ENCODE results near the gene MIDN. TPM values are rescaled to one million over a fixed set of nuclear protein-coding genes. Genes with fewer than 3 reads are reported as not detected.
"Not testable (repeated sequence)": the region's sequence is repeated elsewhere in the genome, so short reads cannot be mapped to it uniquely, and the experiment has no call there.

MIDN gene
- polyA plus RNA-seq, 2 of the 4 experiments (the other 2 are of a cell fraction), result 9.1 to 31.4 TPM

- DNase-seq (ENCODE audit: low read depth in 1 of 2, low spot score in 1 of 2) (no peak), ATAC-seq (no peak), FAIRE-seq (no peak)
- WGBS (ENCODE audit: missing lambda C conversion rate), result 27% methylated on average over 5 of the region's 36 CpGs
- H3K4me3 ChIP-seq, result no peak overlapping the region
- POLR2A ChIA-PET, result no interaction called here
- TF ChIP-seq SMC3 (IDR thresholded peaks at IDR 0.05), result no peak
- TF ChIP-seq TFCP2L1 (CRISPR knock-in tag; IDR thresholded peaks at IDR 0.05), result no peak
- TF ChIP-seq EHMT2 (IDR thresholded peaks at IDR 0.05; ENCODE audit: low read depth), result no peak
- TF ChIP-seq POLR2AphosphoS2 (conservative IDR thresholded peaks at IDR 0.05; ENCODE audit: low read length), result no peak
- TF ChIP-seq FOSL2 (IDR thresholded peaks at IDR 0.05), result no peak
- TF ChIP-seq FOSL2 (CRISPR knock-in tag; IDR thresholded peaks at IDR 0.05), result no peak
- no peak for TF ChIP-seq NR3C1 (IDR thresholded peaks at IDR 0.05)
- TF ChIP-seq HES2 (IDR thresholded peaks at IDR 0.05), result no peak
- TF ChIP-seq CHD2 (IDR thresholded peaks at IDR 0.05; ENCODE audit: low read length, partially characterized antibody), result no peak
- no peak for TF ChIP-seq FOSB (CRISPR knock-in tag; IDR thresholded peaks at IDR 0.05)
- TF ChIP-seq ELK1 (IDR thresholded peaks at IDR 0.05; ENCODE audit: low read depth, low read length), result no peak
- no peak for TF ChIP-seq MYC (IDR thresholded peaks at IDR 0.05; ENCODE audit: borderline replicate concordance, low read length)
- TF ChIP-seq SREBF2 (IDR thresholded peaks at IDR 0.05), result no peak
- no peaks in the 10 kb centered on the region for H3K4me1 ChIP-seq
- no peak overlapping the region for H3K4me2 ChIP-seq
- no peak overlapping the region for H3K27ac ChIP-seq
- no peaks in the 10 kb centered on the region for H3K9me3 ChIP-seq
- CTCF ChIA-PET, result interaction anchor here (2.7 kb wide), 1 partner anchor 13 kb away, joined by 11 read pairs; no protein-coding TSS in a partner anchor
Observed at GRCh38 chr19:1302533-1303239, 54.3 kb downstream of the MIDN start.

GRCh38 chr19:1304197-1304924 is 56.0 kb downstream of the MIDN start:
- CTCF ChIA-PET, result interaction anchor here (2.7 kb wide), 1 partner anchor 11 kb away, joined by 11 read pairs; no protein-coding TSS in a partner anchor
- WGBS (ENCODE audit: missing lambda C conversion rate), result 95% methylated on average over 13 of the region's 28 CpGs

GRCh38 chr19:1305354-1305753 is 57.0 kb downstream of the MIDN start:
- CTCF ChIA-PET, FAIRE-seq: not testable (repeated sequence)
- WGBS (ENCODE audit: missing lambda C conversion rate), result 83% methylated on average over 9 of the region's 9 CpGs

More at GRCh38 chr19:1304197-1304924, 56.0 kb downstream of the MIDN start:
- TF ChIP-seq HDAC2 (IDR thresholded peaks at IDR 0.05) (no peak), FOSB (CRISPR knock-in tag; IDR thresholded peaks at IDR 0.05) (no peak), MYC (IDR thresholded peaks at IDR 0.05; ENCODE audit: borderline replicate concordance, low read length) (no peak), CTCF (IDR thresholded peaks at IDR 0.05) (no peak), POLR2A (IDR thresholded peaks at IDR 0.05; ENCODE audit: low read length) (no peak), ELK1 (IDR thresholded peaks at IDR 0.05; ENCODE audit: low read depth, low read length) (no peak), FOSL2 (IDR thresholded peaks at IDR 0.05) (no peak), FOSL2 (CRISPR knock-in tag; IDR thresholded peaks at IDR 0.05) (no peak), MAZ (IDR thresholded peaks at IDR 0.05; ENCODE audit: borderline replicate concordance, low read depth, low read length) (no peak), CHD4 (IDR thresholded peaks at IDR 0.05; ENCODE audit: borderline replicate concordance) (no peak), KDM1A (IDR thresholded peaks at IDR 0.05; ENCODE audit: low read depth) (no peak), HES2 (IDR thresholded peaks at IDR 0.05) (no peak), FOXS1 (CRISPR knock-in tag; IDR thresholded peaks at IDR 0.05) (no peak), EHMT2 (IDR thresholded peaks at IDR 0.05; ENCODE audit: low read depth) (no peak), CEBPB (IDR thresholded peaks at IDR 0.05) (no peak), SREBF2 (IDR thresholded peaks at IDR 0.05) (no peak)
- POLR2A ChIA-PET, result no interaction called here
- no peak overlapping the region for H3K4me2 ChIP-seq
- FAIRE-seq, result no peak
- peak in 1 of 2 experiments; percentile 38; a peak in 4 of 6 replicates for ATAC-seq
- DNase-seq (ENCODE audit: low read depth in 1 of 2, low spot score in 1 of 2), result no peak
- no peaks in the 10 kb centered on the region for H3K4me1 ChIP-seq
- H3K27ac ChIP-seq, result no peak overlapping the region
- no peaks in the 10 kb centered on the region for H3K9me3 ChIP-seq
- H3K4me3 ChIP-seq, result no peak overlapping the region

More at GRCh38 chr19:1305354-1305753, 57.0 kb downstream of the MIDN start:
- POLR2A ChIA-PET; H3K27ac ChIP-seq; H3K4me3 ChIP-seq; H3K4me1 ChIP-seq; H3K4me2 ChIP-seq; ATAC-seq; H3K9me3 ChIP-seq; DNase-seq (ENCODE audit: low read depth in 1 of 2, low spot score in 1 of 2): not testable (repeated sequence)

Measured in A549 (cell line).